Measurements from ENCODE around the gene ERF.

DNA sequence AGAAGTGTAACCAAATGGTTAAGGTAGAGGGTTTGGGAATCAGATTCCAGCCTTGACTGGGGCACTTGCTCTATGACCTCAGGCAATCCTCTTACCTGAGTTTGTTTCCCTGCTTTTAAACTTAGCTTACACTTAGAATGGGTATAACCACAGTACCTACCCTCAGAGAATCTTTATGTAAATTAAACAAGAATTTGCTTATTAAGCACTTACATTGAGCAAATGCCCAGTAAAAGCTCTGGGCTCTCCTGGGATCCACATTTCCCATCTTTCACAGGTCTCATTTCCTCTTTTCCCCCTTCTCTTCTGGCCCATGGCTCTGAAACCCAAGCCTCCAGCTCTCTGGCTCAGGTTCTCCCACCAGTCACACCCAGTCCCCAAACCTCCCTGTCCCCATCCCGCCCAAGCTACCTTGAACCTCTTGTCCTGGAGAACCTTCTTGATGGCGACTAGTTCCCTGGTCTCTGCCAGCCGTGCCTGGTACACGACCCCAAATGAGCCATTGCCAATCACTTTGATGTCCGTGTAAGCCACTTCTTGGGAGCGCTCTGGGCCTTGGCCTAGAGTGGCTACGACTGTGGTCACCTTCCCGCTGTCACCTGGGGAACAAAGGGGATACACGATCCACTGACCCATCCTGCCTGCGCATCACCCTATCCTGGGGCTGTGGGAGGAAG lies 15.2 kb downstream of the ERF start:
- TF ChIP-seq, protein P1, sequence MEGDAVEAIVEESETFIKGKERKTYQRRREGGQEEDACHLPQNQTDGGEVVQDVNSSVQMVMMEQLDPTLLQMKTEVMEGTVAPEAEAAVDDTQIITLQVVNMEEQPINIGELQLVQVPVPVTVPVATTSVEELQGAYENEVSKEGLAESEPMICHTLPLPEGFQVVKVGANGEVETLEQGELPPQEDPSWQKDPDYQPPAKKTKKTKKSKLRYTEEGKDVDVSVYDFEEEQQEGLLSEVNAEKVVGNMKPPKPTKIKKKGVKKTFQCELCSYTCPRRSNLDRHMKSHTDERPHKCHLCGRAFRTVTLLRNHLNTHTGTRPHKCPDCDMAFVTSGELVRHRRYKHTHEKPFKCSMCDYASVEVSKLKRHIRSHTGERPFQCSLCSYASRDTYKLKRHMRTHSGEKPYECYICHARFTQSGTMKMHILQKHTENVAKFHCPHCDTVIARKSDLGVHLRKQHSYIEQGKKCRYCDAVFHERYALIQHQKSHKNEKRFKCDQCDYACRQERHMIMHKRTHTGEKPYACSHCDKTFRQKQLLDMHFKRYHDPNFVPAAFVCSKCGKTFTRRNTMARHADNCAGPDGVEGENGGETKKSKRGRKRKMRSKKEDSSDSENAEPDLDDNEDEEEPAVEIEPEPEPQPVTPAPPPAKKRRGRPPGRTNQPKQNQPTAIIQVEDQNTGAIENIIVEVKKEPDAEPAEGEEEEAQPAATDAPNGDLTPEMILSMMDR (IDR thresholded peaks at IDR 0.05 in 8 of 11, conservative IDR thresholded peaks at IDR 0.05 in 3 of 11): no peak
- TF ChIP-seq POLR2A (IDR thresholded peaks at IDR 0.05): no peak

Measured in spleen (tissue), 7 donors.